Measurements from ENCODE around the gene RNF115. TPM values are rescaled to one million over a fixed set of nuclear protein-coding genes. Genes with fewer than 3 reads are reported as not detected.
A peak's percentile ranks its signal among the peaks of the same experiment; 100 is the strongest.

Gene RNF115
- total RNA-seq, 4 donors from 2014 or later: 37.8 to 46.3 (median 40.3) TPM

GRCh38 chr1:145751491-145752037, 72.3 kb downstream of the RNF115 start:
- 59% methylated on average over 5 of the region's 5 CpGs for WGBS
- TF ChIP-seq POLR2AphosphoS5 (IDR thresholded peaks at IDR 0.05): no peak
- TF ChIP-seq CTCF (IDR thresholded peaks at IDR 0.05): no peak
- TF ChIP-seq POLR2A (IDR thresholded peaks at IDR 0.05; ENCODE audit: low read depth): no peak
- no peak for TF ChIP-seq EP300 (IDR thresholded peaks at IDR 0.05)
- peak overlapping the region; percentile 3 to 46 (median 34) for H3K27ac ChIP-seq (replicated peaks in 1 of 4)
- no peaks in the 10 kb centered on the region for H3K9me3 ChIP-seq
- peaks cover 0 to 39% (median 24%) of the 10 kb centered on the region in 4 donors for H3K4me1 ChIP-seq
- peaks cover 27 to 90% (median 77%) of the 10 kb centered on the region in 4 donors for H3K36me3 ChIP-seq
- intact Hi-C loops (cut with DNase I): loop anchor here (10.0 kb wide), 1 partner anchor 73 kb away; the partner anchor contains the start of genes POLR3C and RNF115
- no peaks in the 10 kb centered on the region for H3K27me3 ChIP-seq
- no peak for DNase-seq (ENCODE audit: extremely low spot score)
- no peak overlapping the region for H3K4me3 ChIP-seq

- peak overlapping the region in 1 of 4 donors; percentile 24 for H3K27ac ChIP-seq (replicated peaks in 1 of 4)
- H3K36me3 ChIP-seq: peaks cover 32 to 90% (median 83%) of the 10 kb centered on the region in 4 donors
- no peak for TF ChIP-seq EP300 (IDR thresholded peaks at IDR 0.05)
- TF ChIP-seq CTCF (IDR thresholded peaks at IDR 0.05): no peak
- TF ChIP-seq POLR2A (IDR thresholded peaks at IDR 0.05; ENCODE audit: low read depth): no peak
- no peak for TF ChIP-seq POLR2AphosphoS5 (IDR thresholded peaks at IDR 0.05)
- intact Hi-C loops (cut with DNase I): loop anchor here (10.0 kb wide), 1 partner anchor 74 kb away; the partner anchor contains the start of genes POLR3C and RNF115
- no peak overlapping the region for H3K4me3 ChIP-seq
- WGBS: 59% methylated on average over 5 of the region's 5 CpGs
- no peak for DNase-seq (ENCODE audit: extremely low spot score)
- peaks cover 0 to 38% (median 24%) of the 10 kb centered on the region in 4 donors for H3K4me1 ChIP-seq
- no peaks in the 10 kb centered on the region for H3K9me3 ChIP-seq
- H3K27me3 ChIP-seq: no peaks in the 10 kb centered on the region
Measured at GRCh38 chr1:145750426-145750825, 73.5 kb downstream of the RNF115 start.

GRCh38 chr1:145747398-145748247, 76.3 kb downstream of the RNF115 start:
- no peak for TF ChIP-seq EP300 (IDR thresholded peaks at IDR 0.05)
- no peak for TF ChIP-seq CTCF (IDR thresholded peaks at IDR 0.05)
- TF ChIP-seq POLR2A (IDR thresholded peaks at IDR 0.05; ENCODE audit: low read depth): no peak
- TF ChIP-seq POLR2AphosphoS5 (IDR thresholded peaks at IDR 0.05): no peak
- no peak overlapping the region for H3K27ac ChIP-seq (replicated peaks in 1 of 4)
- no peak overlapping the region for H3K4me3 ChIP-seq
- no peaks in the 10 kb centered on the region for H3K27me3 ChIP-seq
- H3K36me3 ChIP-seq: peaks cover 41 to 100% (median 94%) of the 10 kb centered on the region in 4 donors
- peaks cover 0 to 29% (median 23%) of the 10 kb centered on the region in 4 donors for H3K4me1 ChIP-seq
- no peak for DNase-seq (ENCODE audit: extremely low spot score)
- intact Hi-C loops (cut with DNase I): no loop called here
- no peaks in the 10 kb centered on the region for H3K9me3 ChIP-seq
- WGBS: 86% methylated on average over 9 of the region's 9 CpGs

- Histone ChIP-seq H3K27ac (replicated peaks in 1 of 4) (no peak overlapping the region), H3K4me3 (no peak overlapping the region), H3K36me3 (peaks cover 7 to 62% (median 48%) of the 10 kb centered on the region in 4 donors), H3K9me3 (no peaks in the 10 kb centered on the region), H3K27me3 (no peaks in the 10 kb centered on the region), H3K4me1 (no peaks in the 10 kb centered on the region)
- intact Hi-C loops (cut with DNase I): no loop called here
- no peak for DNase-seq (ENCODE audit: extremely low spot score)
- no peak for TF ChIP-seq EP300 (IDR thresholded peaks at IDR 0.05)
- TF ChIP-seq CTCF (IDR thresholded peaks at IDR 0.05): no peak
- TF ChIP-seq POLR2AphosphoS5 (IDR thresholded peaks at IDR 0.05): no peak
- no peak for TF ChIP-seq POLR2A (IDR thresholded peaks at IDR 0.05; ENCODE audit: low read depth)
- 83% methylated on average over 4 of the region's 4 CpGs for WGBS
Measured at GRCh38 chr1:145740269-145740668, 83.6 kb downstream of the RNF115 start.

Measured in esophagus muscularis mucosa (tissue), 4 donors.